Spinal cord (tissue), 10 donors: ENCODE measurements around the gene VTN. TPM values are rescaled to one million over a fixed set of nuclear protein-coding genes. Genes with fewer than 3 reads are reported as not detected.
A peak's percentile ranks its signal among the peaks of the same experiment; 100 is the strongest.

ENCODE experiments used
- DNase-seq, 6 donors: peaks; one replicate each; pipeline versions ENCODE4 v3.0.0 to v3.0.0-alpha.2; 2013 to 2015; ENCODE audit warnings: low spot score in 6 of 6, low read depth in 4 of 6
- H3K27ac ChIP-seq: one replicate; pipeline ENCODE4 v1.5.1; 2013; ENCODE audit warnings: low read depth, low read length, control low read depth
- H3K27me3 ChIP-seq: one replicate; pipeline ENCODE4 v1.6.1; 2013; ENCODE audit warnings: low read length; ENCODE audit not compliant: control insufficient read depth, insufficient read depth
- H3K36me3 ChIP-seq: one replicate; pipeline ENCODE4 v1.6.1; 2013; ENCODE audit warnings: low read length; ENCODE audit not compliant: control insufficient read depth, insufficient read depth
- H3K4me1 ChIP-seq: one replicate; pipeline ENCODE4 v1.6.1; 2013; ENCODE audit warnings: low read length; ENCODE audit not compliant: control insufficient read depth, insufficient read depth
- H3K4me3 ChIP-seq: one replicate; pipeline ENCODE4 v1.5.1; 2013; ENCODE audit warnings: low read depth, low read length, control low read depth
- H3K9me3 ChIP-seq: one replicate; pipeline ENCODE4 v1.6.1; 2013; ENCODE audit warnings: low read length; ENCODE audit not compliant: control insufficient read depth, insufficient read depth
- WGBS: methylation state at CpG from one replicate; pipeline ENCODE4 v1.1.5; 2013; ENCODE audit warnings: missing lambda C conversion rate; ENCODE audit not compliant: insufficient coverage; 5-methylcytosine and 5-hydroxymethylcytosine counted together
- polyA plus RNA-seq, 2 donors: library from polyadenylated mRNA; unstranded; fragments of 120-200 nt; gene quantifications; one replicate each; pipeline ENCODE4 v1.2.1, GENCODE V29; 2013; ENCODE audit not compliant: insufficient read length in 2 of 2
- total RNA-seq, 2 donors: library from RNA; depleted of rRNA in 1 of 2; stranded (reverse); fragments of 120-200 nt in 1 of 2; fragments of >200 nt in 1 of 2; gene quantifications; one replicate each; pipeline versions ENCODE4 v1.2.3 to v1.2.4, GENCODE V29; 2013 to 2014
- donor health status: healthy.

The VTN gene
- total and polyA plus RNA-seq, 4 donors, result 0.40 to 3.0 (median 2.5) TPM

DNA sequence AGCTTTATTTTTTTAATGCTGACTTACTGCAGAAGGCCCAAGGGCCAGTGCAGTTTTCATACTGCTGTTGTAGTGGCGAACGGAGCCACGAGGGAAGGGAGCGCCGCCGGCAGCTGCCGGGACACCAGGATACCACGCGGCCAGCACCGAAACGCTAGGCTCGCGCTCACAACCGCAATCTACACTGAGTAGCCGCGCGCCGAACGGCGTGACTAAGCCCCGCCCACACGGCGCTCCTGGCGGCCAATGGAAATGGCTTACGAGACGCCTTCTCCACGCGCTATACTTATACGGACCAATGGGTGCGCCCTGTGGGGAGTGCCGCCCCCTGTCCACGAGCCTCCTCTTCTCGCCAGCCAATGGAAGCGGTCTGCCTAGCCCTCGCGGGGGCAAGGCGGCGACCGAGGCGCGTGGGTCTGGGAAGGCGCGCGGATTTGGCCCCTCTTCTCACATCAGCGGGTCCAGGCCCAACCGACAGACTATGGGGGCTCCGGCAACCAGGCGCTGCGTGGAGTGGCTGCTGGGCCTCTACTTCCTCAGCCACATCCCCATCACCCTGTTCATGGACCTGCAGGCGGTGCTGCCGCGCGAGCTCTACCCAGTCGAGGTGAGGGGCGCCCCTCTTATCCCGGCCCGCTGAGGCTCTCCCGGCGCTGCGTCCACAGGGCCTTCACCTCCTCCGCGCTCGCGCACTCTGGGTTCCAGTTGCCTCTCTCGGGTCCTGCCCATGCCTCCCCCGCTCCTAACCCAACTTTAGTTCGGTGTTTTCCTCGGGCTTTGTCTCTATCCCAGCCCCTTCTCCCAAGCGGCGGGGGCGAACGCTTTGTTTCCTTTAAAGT is 51.1 kb downstream of the VTN start, which contains the start of gene TMEM97:
Gene TMEM97, plus strand, starts transcription at position 442 of the 839 bp plus-strand sequence. Its CDS starts 40 bp downstream, at position 482.
- 0% methylated on average over 68 of the region's 72 CpGs for WGBS

DNA sequence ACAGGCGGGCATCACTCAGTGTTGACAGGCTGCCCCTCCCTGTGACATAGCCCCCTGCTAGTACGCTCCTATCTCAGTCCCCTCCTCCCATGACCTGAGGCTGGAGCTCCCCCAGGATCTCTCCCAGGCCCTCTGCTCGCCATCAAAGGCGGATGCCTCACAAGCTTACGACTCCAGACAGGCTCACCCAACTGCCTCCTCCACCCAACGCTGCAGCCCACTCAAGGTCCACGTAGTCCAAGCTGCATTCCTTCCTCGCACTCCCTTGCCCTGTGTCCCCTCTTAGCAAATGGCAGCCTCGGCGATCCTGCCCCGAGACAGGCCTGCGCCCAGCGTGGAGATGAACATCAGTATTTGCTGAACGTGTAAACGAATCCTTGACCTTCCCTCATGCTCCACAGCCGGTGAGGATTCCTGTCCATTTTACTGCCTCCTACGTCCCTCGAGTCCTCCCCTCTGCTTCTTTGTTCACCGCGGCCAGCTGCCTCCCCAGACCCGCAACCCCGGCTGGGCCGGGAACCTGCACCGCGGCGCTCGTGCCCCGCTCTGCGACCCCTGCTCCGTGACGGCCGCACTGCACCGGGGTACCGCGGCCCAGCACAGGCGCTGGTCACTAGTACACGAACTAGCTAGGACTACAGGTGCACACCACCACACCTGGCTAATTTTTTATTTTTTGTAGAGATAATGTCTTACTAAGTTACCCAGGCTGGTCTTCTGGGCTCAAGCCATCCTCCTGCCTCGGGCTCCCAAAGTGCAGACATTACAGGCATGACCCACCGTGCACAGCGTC is 51.9 kb downstream of the VTN start:
- Histone ChIP-seq H3K4me3 (peak overlapping the region; percentile 79), H3K27ac (peak overlapping the region; percentile 85), H3K27me3 (no peaks in the 10 kb centered on the region), H3K9me3 (no peaks in the 10 kb centered on the region), H3K36me3 (no peaks in the 10 kb centered on the region), H3K4me1 (peaks cover 22% of the 10 kb centered on the region)
- peak in 2 of 6 donors; percentile 6 to 16 for DNase-seq
- WGBS, result 5% methylated on average over 29 of the region's 40 CpGs

More for the DNA sequence above, 51.1 kb downstream of the VTN start, which contains the start of gene TMEM97:
- Histone ChIP-seq H3K27ac (peak within 1 kb of the TSS; percentile 85), H3K9me3 (no peaks in the 10 kb centered on the region), H3K27me3 (no peaks in the 10 kb centered on the region), H3K36me3 (no peaks in the 10 kb centered on the region), H3K4me1 (peaks cover 22% of the 10 kb centered on the region), H3K4me3 (peak within 1 kb of the TSS; percentile 79)
- peak; percentile 89 to 99 (median 94) for DNase-seq

Other genes with a start within 250 kb of the VTN start
- 10 to 100 TPM; 45.6 to 53.8 TPM for gene TMEM97, start 51.1 kb downstream of the VTN start, total RNA-seq
- gene TMEM97, start 51.1 kb downstream of the VTN start, polyA plus RNA-seq, result 10 to 100 TPM; 56.4 to 56.9 TPM
- gene IFT20, start 34.8 kb downstream of the VTN start, total RNA-seq, result 10 to 100 TPM; 44.6 to 67.9 TPM
- gene IFT20, start 34.8 kb downstream of the VTN start, polyA plus RNA-seq, result 10 to 100 TPM; 64.1 to 84.1 TPM
- 10 to 100 TPM; 25.1 to 48.5 TPM for gene TNFAIP1, start 34.5 kb downstream of the VTN start, total RNA-seq
- 10 to 100 TPM; 54.7 to 56.0 TPM for gene TNFAIP1, start 34.5 kb downstream of the VTN start, polyA plus RNA-seq
- gene POLDIP2, start 12.8 kb downstream of the VTN start, total RNA-seq, result 10 to 100 TPM; 40.3 to 84.4 TPM
- gene POLDIP2, start 12.8 kb downstream of the VTN start, polyA plus RNA-seq, result 10 to 100 TPM; 87.2 to 89.1 TPM
- gene SEBOX, start 5.1 kb downstream of the VTN start, total RNA-seq, result not detected
- gene SEBOX, start 5.1 kb downstream of the VTN start, polyA plus RNA-seq, result under 1 TPM in 1 of 2 donors, not detected in 1; 0.32 TPM
- gene SARM1, start 1.4 kb upstream of the VTN start, total RNA-seq, result 10 to 100 TPM; 13.1 to 17.0 TPM
- gene SARM1, start 1.4 kb upstream of the VTN start, polyA plus RNA-seq, result 10 to 100 TPM; 51.5 to 52.0 TPM
- gene SLC46A1, start 35.9 kb upstream of the VTN start, total RNA-seq, result 10 to 100 TPM; 10.2 to 17.8 TPM
- 10 to 100 TPM; 26.2 to 32.5 TPM for gene SLC46A1, start 35.9 kb upstream of the VTN start, polyA plus RNA-seq
- gene SLC13A2, start 103.3 kb upstream of the VTN start, total RNA-seq, result under 1 TPM in 1 of 2 donors, not detected in 1; 0.06 TPM
- gene SLC13A2, start 103.3 kb upstream of the VTN start, polyA plus RNA-seq, result under 1 TPM; 0.10 to 0.27 TPM
- not detected for gene FOXN1, start 136.0 kb upstream of the VTN start, total RNA-seq
- not detected for gene FOXN1, start 136.0 kb upstream of the VTN start, polyA plus RNA-seq
- 10 to 100 TPM; 33.1 to 58.9 TPM for gene UNC119, start 182.3 kb upstream of the VTN start, total RNA-seq
- gene UNC119, start 182.3 kb upstream of the VTN start, polyA plus RNA-seq, result 10 to 100 TPM; 79.0 to 85.8 TPM
- gene PIGS, start 201.2 kb upstream of the VTN start, total RNA-seq, result 10 to 100 TPM; 34.3 to 40.4 TPM
- gene PIGS, start 201.2 kb upstream of the VTN start, polyA plus RNA-seq, result 10 to 100 TPM; 53.6 to 57.5 TPM
- gene ALDOC, start 206.6 kb upstream of the VTN start, total RNA-seq, result 100 to 1,000 TPM; 217 to 674 TPM
- gene ALDOC, start 206.6 kb upstream of the VTN start, polyA plus RNA-seq, result 100 to 1,000 TPM; 578 to 619 TPM
- 10 to 100 TPM; 14.1 to 24.8 TPM for gene SPAG5, start 228.7 kb upstream of the VTN start, total RNA-seq
- 10 to 100 TPM; 26.7 to 32.0 TPM for gene SPAG5, start 228.7 kb upstream of the VTN start, polyA plus RNA-seq
- 10 to 100 TPM; 12.4 to 13.7 TPM for gene RSKR, start 243.9 kb upstream of the VTN start, total RNA-seq
- gene RSKR, start 243.9 kb upstream of the VTN start, polyA plus RNA-seq, result 10 to 100 TPM; 21.6 to 51.0 TPM